Cardiac fibroblast (primary cell): ENCODE data around the gene PDGFRB.

ENCODE experiments used
- DNase-seq, 2 donors: peaks; one replicate each; pipeline versions ENCODE4 v3.0.0 to v3.0.0-alpha.2; 2010; ENCODE audit warnings: low read depth in 2 of 2
- H3K4me3 ChIP-seq, 2 donors: replicated peaks in 1 of 2; 1 replicate in 1 of 2; 2 replicates in 1 of 2; pipeline ENCODE4 v1.5.1; 2011; ENCODE audit warnings: low read depth in 2 of 2, low read length in 2 of 2, mild to moderate bottlenecking in 2 of 2, moderate library complexity in 1 of 2
- CTCF ChIP-seq: IDR thresholded peaks from one replicate; pipeline ENCODE4 v1.5.1; 2011; ENCODE audit warnings: low read depth, mild to moderate bottlenecking, low read length, inconsistent platforms

PDGFRB gene

DNA sequence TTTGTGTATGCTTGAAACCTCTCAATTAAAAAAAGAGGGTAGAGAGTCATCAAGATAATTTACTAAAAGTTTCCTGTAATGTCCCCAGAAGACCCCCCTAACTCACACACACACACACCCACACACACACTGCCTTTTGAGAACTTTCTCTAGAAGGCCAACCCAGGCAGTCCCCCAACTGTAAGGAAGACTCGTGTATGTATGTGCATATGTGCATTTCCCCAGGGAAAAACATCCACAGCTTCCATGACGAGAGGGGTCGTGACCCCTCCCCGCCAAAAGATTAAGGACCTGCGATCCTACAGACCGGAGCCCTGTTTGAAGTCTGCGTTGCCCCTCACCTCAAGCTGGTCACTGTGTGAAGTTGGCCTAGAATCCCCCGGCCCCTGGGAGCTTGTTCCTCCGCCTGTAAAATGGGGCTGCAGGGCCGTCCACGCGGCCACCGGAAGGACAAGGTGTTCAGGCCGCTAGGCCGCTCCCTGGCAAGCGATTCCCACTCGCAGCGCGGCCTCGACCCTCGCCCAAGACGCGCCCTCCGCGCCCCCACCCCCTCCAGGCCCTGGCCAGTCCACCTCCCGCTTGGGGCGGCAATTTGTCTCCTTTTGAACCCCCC is 10.5 kb upstream of the PDGFRB start:
- no peak for TF ChIP-seq CTCF
- no peak overlapping the region for H3K4me3 ChIP-seq
- DNase-seq, result no peak

GRCh38 chr5:150164211-150164980 is 8.8 kb upstream of the PDGFRB start:
- no peak for TF ChIP-seq CTCF
- no peak overlapping the region for H3K4me3 ChIP-seq
- no peak for DNase-seq

DNA sequence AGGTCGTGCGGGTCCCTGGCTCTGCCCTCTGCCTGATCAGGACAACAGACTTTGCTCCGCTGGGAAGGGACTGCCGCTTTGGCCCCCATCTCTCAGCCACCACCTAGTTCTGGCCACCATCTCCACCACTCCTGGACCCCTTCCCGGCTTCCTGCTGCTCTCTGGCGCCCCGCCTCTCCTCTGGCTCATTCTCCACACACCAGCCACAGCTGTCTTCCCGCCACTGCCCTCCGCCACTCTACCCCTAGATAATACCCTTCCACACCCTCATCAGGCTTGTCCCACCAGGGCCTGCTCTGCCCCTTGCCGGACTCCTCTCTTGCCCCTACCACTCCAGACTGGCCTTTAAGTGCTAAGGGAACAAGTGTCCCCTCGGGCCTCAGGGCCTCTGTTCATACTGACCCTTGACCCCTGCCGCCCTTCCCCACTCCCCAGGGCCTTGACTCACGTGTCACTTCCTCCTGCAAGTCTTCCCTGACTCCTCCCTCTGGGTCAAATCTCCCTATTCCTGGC is 8.0 kb upstream of the PDGFRB start:
- DNase-seq, result peak in 1 of 2 donors; percentile 59
- H3K4me3 ChIP-seq, result no peak overlapping the region
- TF ChIP-seq CTCF, result peak; percentile 28

DNA sequence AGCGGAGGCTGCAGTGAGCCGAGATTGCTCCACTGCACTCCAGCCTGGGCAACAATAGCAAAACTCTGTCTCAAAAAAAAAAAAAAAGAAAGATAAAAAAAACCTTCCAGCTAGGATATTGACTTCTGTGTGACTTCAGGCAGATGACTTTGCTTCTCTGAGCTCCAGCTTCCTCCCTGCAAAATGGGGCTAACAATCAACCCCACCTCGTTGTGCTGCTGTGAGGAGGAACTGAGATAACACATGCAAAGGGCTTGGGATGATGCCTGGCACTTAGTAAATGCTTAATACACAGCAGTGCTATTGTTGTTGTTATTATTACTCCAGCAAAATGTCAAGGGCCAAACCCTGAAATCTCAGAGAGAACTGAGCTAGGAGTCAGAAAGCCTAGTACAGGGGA is 7.4 kb upstream of the PDGFRB start:
- TF ChIP-seq CTCF, result no peak
- DNase-seq, result no peak
- H3K4me3 ChIP-seq, result no peak overlapping the region

DNA sequence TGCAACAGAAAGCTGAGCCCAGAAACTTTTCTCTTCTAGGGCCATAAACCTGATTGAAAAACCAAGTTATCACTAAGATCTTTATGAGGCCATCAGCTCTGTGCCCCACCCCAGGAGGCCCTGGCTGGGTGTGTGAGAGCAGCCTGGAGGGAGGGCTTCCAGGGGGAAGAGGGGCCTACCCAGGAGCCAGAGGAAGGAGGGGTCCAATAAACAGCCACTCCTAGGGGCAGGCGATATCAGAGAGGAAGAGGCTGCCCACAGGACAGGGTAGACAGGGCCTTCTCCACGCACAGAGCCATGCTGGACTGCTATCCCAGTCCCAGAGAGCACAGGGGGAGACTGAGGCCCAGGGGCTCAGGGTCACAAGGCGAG is 6.5 kb upstream of the PDGFRB start:
- TF ChIP-seq CTCF, result no peak
- H3K4me3 ChIP-seq, result no peak overlapping the region
- no peak for DNase-seq

GRCh38 chr5:150161242-150162141 is 5.8 kb upstream of the PDGFRB start:
- no peak overlapping the region for H3K4me3 ChIP-seq
- peak; percentile 99 for TF ChIP-seq CTCF
- DNase-seq, result peak; percentile 70 to 81
